Dedifferentiated amniotic fluid mesenchymal stem cell (primary cell): Measurements from ENCODE around the gene BLMH.
"Not testable (repeated sequence)": the region's sequence is repeated elsewhere in the genome, so short reads cannot be mapped to it uniquely, and the experiment has no call there.

Experiments used
- DNase-seq: peaks from one replicate; pipeline ENCODE4 v3.0.0-alpha.2; 2016; ENCODE audit errors: extremely low spot score

BLMH gene

DNA sequence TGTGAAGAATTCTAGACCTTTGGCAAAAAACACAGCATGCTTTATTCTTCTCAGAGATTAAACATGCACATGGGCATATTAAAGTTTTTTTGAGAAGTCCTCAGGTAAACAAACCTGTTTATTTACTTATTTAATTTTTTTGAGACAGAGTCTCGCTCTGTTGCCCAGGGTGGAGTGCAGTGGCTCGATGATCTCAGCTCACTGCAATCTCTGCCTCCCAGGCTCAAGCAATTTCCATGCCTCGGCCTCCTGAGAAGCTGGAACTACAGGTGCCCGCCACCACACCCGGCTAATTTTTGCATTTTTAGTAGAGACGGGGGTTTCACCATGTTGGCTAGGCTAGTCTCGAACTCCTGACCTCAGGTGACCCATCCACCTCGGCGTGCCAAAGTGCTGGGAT, 91.1 kb downstream of the BLMH start:
- not testable (repeated sequence) for DNase-seq

DNA sequence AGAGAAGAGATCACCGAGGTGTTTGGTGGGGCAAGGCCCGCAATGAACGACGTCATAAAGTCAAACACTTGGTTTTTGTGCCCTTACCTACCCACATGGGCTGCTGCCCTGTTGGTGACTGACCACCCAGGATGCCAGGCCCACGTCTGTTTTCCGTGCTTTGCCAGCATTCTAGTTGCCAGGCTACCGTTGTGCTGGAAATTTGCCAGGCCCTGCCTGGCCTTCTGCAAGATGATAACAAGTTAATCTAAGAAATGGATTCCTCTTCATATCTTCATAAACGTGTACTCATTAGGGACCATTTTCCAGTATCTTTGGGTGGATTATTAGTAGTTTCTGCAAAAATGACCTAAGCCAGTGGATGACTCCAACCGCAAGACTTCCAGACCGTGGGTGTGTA, 91.6 kb downstream of the BLMH start:
- DNase-seq, result no peak

DNA sequence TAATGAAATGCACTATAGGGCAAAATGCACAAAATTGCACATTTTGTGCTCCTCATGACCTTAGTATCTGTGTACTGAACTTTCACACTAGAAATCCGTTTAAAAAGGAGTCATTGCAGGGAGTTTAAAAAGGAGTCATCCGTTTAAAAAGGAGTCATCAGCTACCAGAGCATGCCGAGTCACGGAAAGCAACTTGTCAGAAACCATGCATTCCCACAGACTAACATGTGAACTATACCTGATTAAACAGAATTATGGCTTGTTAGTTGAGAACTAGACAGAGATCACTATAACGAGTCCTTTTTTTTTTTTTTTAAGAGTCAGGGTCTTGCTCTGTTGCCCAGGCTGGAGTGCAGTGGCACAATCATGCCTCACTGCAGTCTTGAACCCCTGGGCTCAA, 92.1 kb downstream of the BLMH start:
- no peak for DNase-seq
